Astrocyte of the spinal cord (primary cell): ENCODE measurements around the gene KHK.

Experiments used
- DNase-seq: peaks from one replicate; pipeline ENCODE4 v3.0.0; 2011; ENCODE audit warnings: low read depth, low spot score
- H3K4me3 ChIP-seq: 2 replicates; pipeline ENCODE4 v1.5.1; 2011; ENCODE audit warnings: low read depth, mild to moderate bottlenecking, low read length, moderate library complexity
- in situ Hi-C: cut with HindIII; loops from 2 replicates; pipeline ENCODE4 v1.10.0; 2017; ENCODE audit warnings: low sequenced_read_pairs
- TF ChIP-seq, protein P1 (sequence below): IDR thresholded peaks from 2 replicates; pipeline ENCODE4 v1.5.1; 2012; ENCODE audit warnings: low read depth, mild to moderate bottlenecking, low read length, inconsistent platforms

Gene KHK

GRCh38 chr2:27126252-27126710 lies 39.7 kb downstream of the KHK start:
- no peak overlapping the region for H3K4me3 ChIP-seq
- in situ Hi-C loops, result no loop called here
- TF ChIP-seq, protein P1, sequence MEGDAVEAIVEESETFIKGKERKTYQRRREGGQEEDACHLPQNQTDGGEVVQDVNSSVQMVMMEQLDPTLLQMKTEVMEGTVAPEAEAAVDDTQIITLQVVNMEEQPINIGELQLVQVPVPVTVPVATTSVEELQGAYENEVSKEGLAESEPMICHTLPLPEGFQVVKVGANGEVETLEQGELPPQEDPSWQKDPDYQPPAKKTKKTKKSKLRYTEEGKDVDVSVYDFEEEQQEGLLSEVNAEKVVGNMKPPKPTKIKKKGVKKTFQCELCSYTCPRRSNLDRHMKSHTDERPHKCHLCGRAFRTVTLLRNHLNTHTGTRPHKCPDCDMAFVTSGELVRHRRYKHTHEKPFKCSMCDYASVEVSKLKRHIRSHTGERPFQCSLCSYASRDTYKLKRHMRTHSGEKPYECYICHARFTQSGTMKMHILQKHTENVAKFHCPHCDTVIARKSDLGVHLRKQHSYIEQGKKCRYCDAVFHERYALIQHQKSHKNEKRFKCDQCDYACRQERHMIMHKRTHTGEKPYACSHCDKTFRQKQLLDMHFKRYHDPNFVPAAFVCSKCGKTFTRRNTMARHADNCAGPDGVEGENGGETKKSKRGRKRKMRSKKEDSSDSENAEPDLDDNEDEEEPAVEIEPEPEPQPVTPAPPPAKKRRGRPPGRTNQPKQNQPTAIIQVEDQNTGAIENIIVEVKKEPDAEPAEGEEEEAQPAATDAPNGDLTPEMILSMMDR, result no peak
- no peak for DNase-seq

GRCh38 chr2:27127883-27128667 lies 41.5 kb downstream of the KHK start:
- no peak overlapping the region for H3K4me3 ChIP-seq
- in situ Hi-C loops, result no loop called here
- no peak for DNase-seq
- TF ChIP-seq, protein P1, result no peak

DNA sequence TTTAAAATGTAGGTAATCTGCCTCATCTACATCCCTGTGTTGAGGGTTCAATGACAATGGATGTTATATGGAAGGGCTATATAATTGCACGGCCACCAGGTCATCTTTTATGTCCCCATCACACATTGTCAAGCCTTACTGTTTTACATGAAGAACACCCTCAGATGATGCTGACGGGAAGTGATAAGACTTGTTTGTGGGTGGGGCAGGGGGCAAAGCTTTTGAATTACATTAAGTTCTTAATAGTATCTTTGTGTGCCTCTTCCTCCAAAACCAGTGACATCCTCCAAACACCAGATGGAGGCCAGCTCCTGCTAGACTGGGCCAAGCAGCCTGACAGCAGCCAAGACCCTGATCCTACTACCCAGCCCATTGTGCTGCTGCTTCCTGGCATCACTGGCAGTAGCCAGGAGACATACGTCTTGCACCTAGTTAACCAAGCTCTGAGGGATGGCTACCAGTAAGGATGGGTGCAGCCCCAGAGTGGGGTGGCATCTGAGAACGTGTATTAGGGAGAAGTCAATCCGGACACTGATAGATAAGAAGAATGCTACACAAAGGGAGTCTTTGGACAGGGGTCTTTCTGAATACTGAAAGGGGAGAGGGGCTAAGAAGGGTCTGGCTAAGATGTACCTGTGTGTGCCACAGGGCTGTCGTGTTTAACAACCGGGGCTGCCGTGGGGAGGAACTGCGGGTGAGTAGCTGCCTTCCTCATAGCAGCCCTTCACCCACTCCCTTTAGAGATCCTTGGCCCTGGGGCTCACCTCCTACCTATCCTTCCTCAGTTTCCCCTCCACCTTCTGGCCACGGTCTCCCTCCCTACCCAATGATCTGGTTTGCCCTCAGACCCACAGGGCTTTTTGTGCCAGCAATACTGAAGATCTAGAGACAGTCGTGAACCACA lies 42.3 kb downstream of the KHK start:
- no peak overlapping the region for H3K4me3 ChIP-seq
- TF ChIP-seq, protein P1, result no peak
- in situ Hi-C loops, result no loop called here
- no peak for DNase-seq

- DNase-seq, result no peak
- in situ Hi-C loops, result no loop called here
- H3K4me3 ChIP-seq, result no peak overlapping the region
- TF ChIP-seq, protein P1, result no peak
Observed at GRCh38 chr2:27130396-27130795, 43.8 kb downstream of the KHK start.

DNA sequence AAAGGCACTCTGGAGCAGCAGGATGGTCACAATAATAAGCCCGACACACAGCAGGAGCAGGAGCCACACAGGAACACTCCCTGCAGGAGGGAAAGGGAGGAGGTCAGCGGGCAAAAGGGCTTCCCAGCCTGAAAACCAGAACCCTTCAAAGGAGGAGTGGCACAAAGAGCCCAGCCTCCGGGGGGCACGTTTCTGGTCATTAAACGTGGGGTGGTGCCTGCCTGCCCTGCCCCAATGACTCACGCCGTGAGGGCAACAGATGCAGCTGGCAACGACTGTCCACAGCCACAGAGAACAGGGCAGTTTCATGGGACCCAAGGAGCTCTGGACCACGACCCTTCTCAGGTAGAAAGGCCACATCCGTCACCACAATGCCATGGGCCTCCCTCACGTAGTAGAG lies 44.9 kb downstream of the KHK start:
- H3K4me3 ChIP-seq, result no peak overlapping the region
- TF ChIP-seq, protein P1, result no peak
- DNase-seq, result no peak
- in situ Hi-C loops, result no loop called here

DNA sequence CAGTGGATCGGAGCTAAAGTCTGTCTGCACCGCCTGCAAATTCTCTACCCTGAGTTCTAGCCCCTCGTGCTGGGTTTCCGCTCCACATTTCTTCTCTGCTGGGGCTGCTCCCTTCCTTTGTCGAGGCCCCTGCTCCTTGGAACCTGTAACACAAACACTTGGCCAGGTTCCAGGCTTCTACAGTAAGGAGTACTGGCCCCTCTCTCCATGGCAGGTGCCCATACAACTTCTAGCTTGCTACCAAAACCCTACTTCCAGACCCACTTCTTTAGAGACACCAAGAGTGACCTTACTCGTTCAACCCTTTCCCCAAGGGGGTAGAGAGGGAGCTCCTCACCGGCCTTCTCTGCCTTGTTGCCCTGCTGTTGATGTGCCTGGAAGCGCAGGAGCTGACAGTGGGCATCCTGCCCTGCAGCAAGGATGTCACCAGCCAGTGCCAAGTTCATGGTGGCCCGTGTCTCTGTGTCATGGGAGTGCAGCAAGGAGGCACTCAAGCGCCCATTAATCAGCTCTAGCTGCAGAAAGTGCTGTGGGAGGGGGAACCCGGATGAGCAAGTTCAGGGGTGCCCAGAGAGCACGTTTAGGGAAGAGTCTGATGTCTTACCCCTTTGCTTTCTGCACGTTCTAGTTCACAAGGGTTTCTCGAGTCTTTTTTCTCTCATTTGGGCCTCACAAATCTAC lies 46.8 kb downstream of the KHK start:
- TF ChIP-seq, protein P1, result no peak
- in situ Hi-C loops, result no loop called here
- DNase-seq, result no peak
- peak overlapping the region; percentile 75 for H3K4me3 ChIP-seq
